Stimulated activated CD8-positive, alpha-beta memory T cell treated with anti-CD3 and anti-CD28 coated beads, Interleukin-7, amount 100 ng/mL, for 1 hour (primary cell): Measurements from ENCODE around the gene JMY.

Experiments
- DNase-seq, 2 donors: peaks; one replicate each; pipeline ENCODE4 v3.0.0-alpha.2; 2020; ENCODE audit warnings: low read depth in 2 of 2

The JMY gene

GRCh38 chr5:79235634-79236361 is at the start of gene JMY:
Gene JMY (plus strand): TSS chr5:79236131. CDS start chr5:79236651, 520 bp downstream.
- peak; percentile 62 to 70 for DNase-seq

- no peak for DNase-seq
Measured at GRCh38 chr5:79186455-79186854, 49.5 kb upstream of the JMY start.

GRCh38 chr5:79189439-79190234 is 46.3 kb upstream of the JMY start:
- no peak for DNase-seq

GRCh38 chr5:79190235-79190529 is 45.7 kb upstream of the JMY start:
- no peak for DNase-seq

- no peak for DNase-seq
Measured at GRCh38 chr5:79191457-79191856, 44.5 kb upstream of the JMY start.

- no peak for DNase-seq
Measured at GRCh38 chr5:79193643-79194042, 42.3 kb upstream of the JMY start.

- DNase-seq, result no peak
Measured at GRCh38 chr5:79200573-79201183, 35.3 kb upstream of the JMY start.

- no peak for DNase-seq
Measured at GRCh38 chr5:79201206-79201605, 34.7 kb upstream of the JMY start.

GRCh38 chr5:79202076-79202475 is 33.9 kb upstream of the JMY start:
- DNase-seq, result no peak

- DNase-seq, result no peak
Measured at GRCh38 chr5:79205965-79206364, 30.0 kb upstream of the JMY start.

GRCh38 chr5:79206541-79206940 is 29.4 kb upstream of the JMY start:
- no peak for DNase-seq

- DNase-seq, result no peak
Measured at GRCh38 chr5:79209505-79209904, 26.4 kb upstream of the JMY start.

GRCh38 chr5:79224286-79224984 is 11.5 kb upstream of the JMY start:
- DNase-seq, result no peak

GRCh38 chr5:79225026-79225425 is 10.9 kb upstream of the JMY start:
- no peak for DNase-seq

GRCh38 chr5:79225441-79225840 is 10.5 kb upstream of the JMY start:
- DNase-seq, result no peak

- DNase-seq, result no peak
Measured at GRCh38 chr5:79227484-79228025, 8.4 kb upstream of the JMY start.

- DNase-seq, result no peak
Measured at GRCh38 chr5:79229357-79230174, 6.4 kb upstream of the JMY start.

GRCh38 chr5:79235261-79235633 is 684 bp upstream of the JMY start:
- DNase-seq, result no peak

GRCh38 chr5:79236362-79236969 is 535 bp downstream of the JMY start:
- peak in 1 of 2 donors; percentile 5 for DNase-seq

- DNase-seq, result peak in 1 of 2 donors; percentile 1
Measured at GRCh38 chr5:79236970-79237739, 1.2 kb downstream of the JMY start.
